ENCODE data around the gene PLAGL2. TPM values are rescaled to one million over a fixed set of nuclear protein-coding genes. Genes with fewer than 3 reads are reported as not detected.

PLAGL2 gene
- polyA plus RNA-seq, 4 donors: 19.9 to 23.6 (median 20.8) TPM

DNA sequence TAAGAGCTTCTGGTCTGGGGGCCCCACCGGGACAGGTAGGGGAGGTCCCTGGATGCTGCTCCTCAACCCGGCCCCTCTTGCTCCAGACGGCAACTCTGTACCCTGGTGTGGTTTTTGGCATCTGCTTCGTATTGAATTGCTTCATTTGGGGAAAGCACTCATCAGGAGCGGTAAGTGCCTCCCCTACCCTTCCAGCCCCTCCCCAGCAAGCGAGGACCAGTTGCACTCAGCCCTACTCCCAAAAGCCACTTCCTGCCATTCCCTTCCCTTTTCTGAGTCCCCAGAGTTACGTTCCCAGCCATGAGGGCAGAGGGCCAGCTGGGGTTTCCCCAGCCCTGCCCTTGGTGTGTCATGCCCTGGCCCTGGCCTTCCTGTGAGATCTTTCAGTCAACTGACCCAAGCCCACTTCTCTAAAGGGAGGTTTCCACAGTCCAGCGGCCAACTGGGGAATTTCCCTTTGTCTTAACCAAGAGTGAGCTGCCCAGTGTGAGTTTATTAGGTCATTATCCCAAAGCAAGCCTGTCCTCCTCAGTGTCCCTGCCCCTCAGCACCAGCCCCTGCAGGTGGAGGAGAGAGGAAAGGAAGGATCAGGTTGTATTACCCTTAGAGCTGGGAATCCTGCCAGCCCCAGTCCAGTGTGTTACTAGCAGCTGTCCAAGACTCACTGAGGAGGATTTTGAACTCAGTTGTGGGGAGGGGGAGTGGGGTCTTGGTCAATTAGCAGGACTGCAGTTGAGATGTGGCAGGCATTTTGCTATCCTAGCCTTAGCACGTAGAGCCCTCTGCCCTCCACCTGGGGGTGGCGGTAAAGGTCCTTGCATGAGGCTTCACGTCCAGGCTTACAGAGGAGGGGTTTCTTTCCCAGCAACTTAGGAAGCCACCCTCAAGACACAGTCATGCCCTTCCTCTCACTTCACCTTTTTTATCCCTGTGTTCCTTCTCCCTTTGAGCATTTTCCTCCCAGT is 52.2 kb downstream of the PLAGL2 start:
- DNase-seq (ENCODE audit: low read depth in 4 of 4, low spot score in 3 of 4): peak; percentile 32 to 50 (median 40)

DNA sequence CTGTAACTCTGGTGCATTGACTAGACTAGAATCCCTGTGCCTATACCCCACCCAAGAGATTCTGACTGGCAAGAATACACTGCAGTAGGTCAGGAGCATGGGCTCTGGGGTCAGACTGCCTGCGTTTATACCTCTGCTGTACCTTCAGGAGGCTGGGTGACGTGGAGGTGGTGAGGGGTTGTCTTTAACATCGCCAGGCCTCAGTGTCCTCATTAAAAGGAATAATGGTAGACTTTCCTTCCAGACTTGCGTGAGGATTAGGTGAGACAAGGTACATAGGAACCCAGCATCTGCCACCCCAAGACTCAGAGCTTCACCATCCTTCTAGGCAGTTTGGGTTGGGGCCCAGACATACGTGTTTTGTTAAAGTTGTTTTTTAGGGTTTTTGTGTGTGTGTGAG is 53.8 kb downstream of the PLAGL2 start:
- DNase-seq (ENCODE audit: low read depth in 4 of 4, low spot score in 3 of 4): no peak

DNA sequence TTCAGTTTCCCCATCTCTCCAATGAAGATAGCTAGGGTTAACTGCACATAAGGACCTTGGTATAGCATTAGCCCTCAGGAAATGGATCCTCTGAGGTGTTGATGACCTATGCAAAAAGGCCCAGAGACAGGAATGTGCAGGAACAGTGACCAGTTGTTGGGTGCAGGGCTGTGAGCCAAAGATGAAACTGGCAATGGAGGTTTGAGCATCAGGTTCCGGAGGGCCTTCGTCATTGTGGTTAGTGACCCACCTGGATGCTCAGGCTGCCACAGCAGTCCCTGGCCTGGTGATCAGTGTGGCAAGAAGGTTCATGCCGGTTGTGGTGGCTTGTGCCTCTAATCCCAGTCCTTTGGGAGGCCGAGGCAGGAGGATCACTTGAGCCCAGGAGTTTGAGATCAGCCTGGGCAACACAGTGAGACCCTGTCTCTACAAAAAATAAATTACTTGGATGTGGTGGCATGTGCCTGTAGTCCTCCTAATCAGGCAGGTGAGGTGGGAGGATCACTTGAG is 54.3 kb downstream of the PLAGL2 start:
- DNase-seq (ENCODE audit: low read depth in 4 of 4, low spot score in 3 of 4): no peak

DNA sequence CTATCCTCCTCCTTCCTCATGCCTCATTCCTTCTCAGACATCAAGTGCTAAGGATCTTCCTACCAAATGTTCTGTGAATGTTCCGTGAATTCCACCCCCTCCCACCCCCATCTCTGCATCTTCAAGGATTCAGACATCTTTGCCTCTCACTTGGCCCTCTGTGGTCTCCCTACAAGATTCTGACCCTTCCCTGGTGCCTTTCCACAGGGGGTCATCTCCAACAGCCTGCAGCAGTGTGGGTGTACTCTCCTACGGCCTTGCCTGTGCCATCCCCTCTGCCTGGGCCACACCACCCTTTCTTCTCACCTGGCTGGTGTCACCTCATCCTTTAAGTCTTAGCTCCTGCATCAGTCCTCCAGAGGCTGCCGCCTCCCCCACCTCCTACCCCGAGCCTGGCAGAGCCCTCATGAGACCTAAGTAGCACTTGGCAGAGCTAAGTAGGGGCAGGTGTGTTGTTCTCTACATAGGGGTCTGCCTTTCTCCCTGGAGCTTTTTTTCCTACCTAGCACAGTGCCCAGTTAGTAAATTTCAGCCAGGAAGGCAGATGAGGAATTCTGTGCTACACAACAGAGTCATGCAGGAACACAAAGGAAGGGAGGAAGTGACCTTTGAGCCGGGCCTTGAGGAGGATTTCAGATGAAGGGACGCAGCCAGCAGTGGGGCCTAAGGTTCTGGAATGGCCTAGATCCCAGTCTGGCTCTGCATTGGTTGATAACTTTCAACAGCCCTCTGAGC is 55.0 kb downstream of the PLAGL2 start:
- no peak for DNase-seq (ENCODE audit: low read depth in 4 of 4, low spot score in 3 of 4)

DNA sequence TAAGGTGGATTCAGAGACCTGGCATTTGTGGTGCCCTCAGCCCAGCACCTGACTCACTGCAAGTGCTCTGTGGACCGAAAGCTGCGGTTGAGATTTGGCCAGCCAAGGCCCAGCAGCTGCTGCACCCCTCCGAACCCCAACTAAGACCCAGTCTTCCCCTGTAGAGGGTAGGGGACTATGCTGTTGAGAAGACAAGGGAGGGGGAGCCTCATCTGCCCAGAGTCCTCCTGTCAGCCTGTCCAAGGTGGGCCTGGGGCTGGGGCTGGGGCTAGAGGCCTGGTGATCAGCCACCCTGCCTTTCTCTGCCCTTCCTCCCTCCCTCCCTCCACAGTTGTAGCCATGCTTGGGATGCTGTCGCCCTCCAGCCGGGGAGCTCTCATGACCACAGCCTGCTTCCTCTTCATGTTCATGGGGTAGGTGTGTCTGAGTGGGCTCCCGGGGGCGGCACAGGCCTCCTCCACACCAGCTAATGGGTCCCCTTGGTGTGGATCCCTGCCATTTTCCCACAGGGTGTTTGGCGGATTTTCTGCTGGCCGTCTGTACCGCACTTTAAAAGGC is 57.2 kb downstream of the PLAGL2 start:
- no peak for DNase-seq (ENCODE audit: low read depth in 4 of 4, low spot score in 3 of 4)

DNA sequence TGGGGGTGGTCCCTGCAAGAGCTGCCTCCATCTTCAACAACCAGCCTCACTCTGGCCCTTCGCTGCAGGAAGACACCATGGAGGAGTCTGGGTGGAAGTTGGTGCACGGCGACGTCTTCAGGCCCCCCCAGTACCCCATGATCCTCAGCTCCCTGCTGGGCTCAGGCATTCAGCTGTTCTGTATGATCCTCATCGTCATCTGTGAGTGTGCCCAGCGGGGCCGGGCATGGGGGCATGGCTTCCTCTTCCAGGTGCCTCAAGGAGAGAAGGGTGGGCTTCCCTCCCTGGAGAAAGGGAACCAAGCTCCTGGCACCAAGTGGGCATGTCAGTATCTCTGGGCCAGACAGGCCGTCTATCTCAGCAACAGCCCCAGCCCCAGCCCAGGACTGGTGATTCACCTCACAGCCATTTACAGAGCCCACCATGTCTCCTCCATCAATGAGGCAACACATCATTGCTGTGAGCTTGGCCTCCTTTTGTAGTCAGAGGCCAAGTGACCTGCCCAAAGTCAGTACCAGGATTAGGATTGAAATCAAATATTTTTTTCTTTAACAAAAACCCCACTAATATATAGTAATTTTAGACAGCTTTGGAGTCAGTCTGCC is 57.9 kb downstream of the PLAGL2 start:
- no peak for DNase-seq (ENCODE audit: low read depth in 4 of 4, low spot score in 3 of 4)

DNA sequence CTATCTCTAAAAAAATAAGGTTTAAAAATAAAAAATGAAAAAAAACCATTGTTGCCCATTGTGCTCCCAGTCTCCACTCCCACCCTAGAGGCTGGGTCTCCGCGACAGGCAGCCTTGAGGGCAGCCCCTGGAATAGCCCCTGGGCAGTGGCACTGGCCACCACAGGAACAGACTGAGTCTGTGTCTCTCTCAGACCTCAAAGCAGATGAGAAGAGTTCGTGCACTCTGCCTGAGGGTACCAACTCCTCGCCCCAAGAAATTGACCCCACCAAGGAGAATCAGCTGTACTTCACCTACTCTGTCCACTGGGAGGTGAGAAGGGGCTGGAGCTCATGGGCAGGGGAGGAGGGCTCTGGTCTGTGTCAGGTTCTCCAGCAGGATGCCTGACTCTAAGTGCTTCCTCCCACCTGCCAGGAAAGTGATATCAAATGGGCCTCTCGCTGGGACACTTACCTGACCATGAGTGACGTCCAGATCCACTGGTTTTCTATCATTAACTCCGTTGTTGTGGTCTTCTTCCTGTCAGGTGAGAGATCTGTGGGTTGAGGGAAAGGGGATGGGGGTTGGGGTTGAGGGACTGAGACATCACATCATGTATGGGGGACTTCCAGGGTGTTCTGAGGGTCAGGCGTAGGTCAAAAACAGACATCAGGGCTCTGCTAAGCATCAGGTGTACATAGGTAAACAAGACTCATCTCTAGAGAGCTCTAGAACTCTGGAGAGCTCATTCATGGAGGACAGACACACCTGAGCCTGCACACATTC is 62.5 kb downstream of the PLAGL2 start:
- DNase-seq (ENCODE audit: low read depth in 4 of 4, low spot score in 3 of 4): no peak

DNA sequence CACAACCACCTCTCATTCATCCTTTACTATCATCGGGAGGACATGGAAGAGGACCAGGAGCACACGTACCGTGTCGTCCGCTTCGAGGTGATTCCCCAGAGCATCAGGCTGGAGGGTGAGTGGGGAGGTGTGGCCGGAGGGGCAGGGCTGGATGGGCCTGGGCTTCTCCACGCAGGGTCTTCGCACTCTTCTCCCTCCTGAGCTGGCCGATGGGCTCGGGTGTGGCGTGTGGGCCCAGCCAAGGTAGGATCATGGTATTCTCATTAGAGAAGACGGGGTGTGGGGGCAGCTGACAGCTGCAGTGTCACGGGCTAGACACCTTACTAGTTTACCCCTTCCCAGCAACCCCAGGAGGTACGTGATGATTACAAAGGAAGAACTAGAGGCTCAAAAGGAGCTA is 64.6 kb downstream of the PLAGL2 start:
- DNase-seq (ENCODE audit: low read depth in 4 of 4, low spot score in 3 of 4): no peak

Other genes with a start within 250 kb of the PLAGL2 start
- gene XKR7, start 239.6 kb downstream of the PLAGL2 start, polyA plus RNA-seq (ENCODE audit: insufficient read length in 4 of 4): under 1 TPM; 0.26 to 0.39 (median 0.37) TPM
- gene CCM2L, start 197.3 kb downstream of the PLAGL2 start, polyA plus RNA-seq (ENCODE audit: insufficient read length in 4 of 4): 1 to 10 TPM; 7.0 to 8.5 (median 7.7) TPM
- gene HCK, start 155.5 kb downstream of the PLAGL2 start, polyA plus RNA-seq (ENCODE audit: insufficient read length in 4 of 4): 1 to 10 TPM; 2.0 to 2.9 (median 2.6) TPM
- 10 to 100 TPM; 69.8 to 74.8 (median 73.5) TPM for gene TM9SF4, start 98.0 kb downstream of the PLAGL2 start, polyA plus RNA-seq (ENCODE audit: insufficient read length in 4 of 4)
- gene POFUT1, start 137 bp upstream of the PLAGL2 start, polyA plus RNA-seq (ENCODE audit: insufficient read length in 4 of 4): 10 to 100 TPM; 46.6 to 55.5 (median 49.2) TPM
- 10 to 100 TPM; 41.7 to 49.1 (median 45.8) TPM for gene KIF3B, start 69.9 kb upstream of the PLAGL2 start, polyA plus RNA-seq (ENCODE audit: insufficient read length in 4 of 4)
- 10 to 100 TPM; 56.0 to 67.9 (median 64.0) TPM for gene ASXL1, start 150.6 kb upstream of the PLAGL2 start, polyA plus RNA-seq (ENCODE audit: insufficient read length in 4 of 4)

Measured in right renal pelvis (tissue), 4 donors.